Vagina (tissue), 2 donors: ENCODE data around the gene LAIR2. TPM values are rescaled to one million over a fixed set of nuclear protein-coding genes. Genes with fewer than 3 reads are reported as not detected.

Experiments
- DNase-seq, 2 donors: peaks; one replicate each; pipeline ENCODE4 v3.0.0-alpha.2; 2017; ENCODE audit errors: extremely low spot score in 2 of 2
- H3K27ac ChIP-seq: fragments of 200-600 bp; sonication (generic); one replicate; pipeline ENCODE4 v1.5.1; 2019
- H3K27me3 ChIP-seq: fragments of 200-600 bp; sonication (generic); one replicate; pipeline ENCODE4 v1.5.1; 2019
- H3K36me3 ChIP-seq, 2 donors: fragments of 200-600 bp; sonication (generic); one replicate each; pipeline ENCODE4 v1.5.1; 2017 to 2019
- H3K4me1 ChIP-seq: fragments of 200-600 bp; sonication (generic); one replicate; pipeline ENCODE4 v1.5.1; 2019
- H3K4me3 ChIP-seq, 2 donors: fragments of 200-600 bp; sonication (generic); 1 replicate in 1 of 2; 2 replicates in 1 of 2; pipeline ENCODE4 v1.5.1; 2016 to 2019
- H3K9me3 ChIP-seq: fragments of 200-600 bp; sonication (generic); one replicate; pipeline ENCODE4 v1.5.1; 2019
- POLR2A ChIP-seq, 2 donors: fragments of 450-650 bp; IDR thresholded peaks; one replicate each; pipeline ENCODE4 v1.6.1; 2017; ENCODE audit warnings: antibody characterized with exemption in 2 of 2, mild to moderate bottlenecking in 2 of 2, moderate library complexity in 2 of 2
- POLR2AphosphoS5 ChIP-seq, 2 donors: sonication (generic); formaldehyde crosslinking; IDR thresholded peaks; one replicate each; pipeline ENCODE4 v1.9.0; 2017; ENCODE audit warnings: antibody characterized with exemption in 2 of 2, mild to moderate bottlenecking in 2 of 2, low read depth in 1 of 2; ENCODE audit not compliant: insufficient read depth in 1 of 2
- intact Hi-C: fragments of 100-400 bp; cut with DNase I; formaldehyde crosslinking; loops from one replicate; pipeline ENCODE4 v1.15.1; 2023
- total RNA-seq: library from RNA; depleted of rRNA; stranded (reverse); fragments of >200 nt; gene quantifications from one replicate; pipeline ENCODE4 v1.2.3, GENCODE V29; 2016
- TF ChIP-seq, protein P1 (sequence below), 3 experiments: fragments of 450-650 bp in 2 of 3; fragments of 200-600 bp in 1 of 3; sonication (generic) in 1 of 3; IDR thresholded peaks; one replicate each; pipeline ENCODE4 v1.5.1; 2017 to 2019; ENCODE audit warnings: antibody characterized with exemption in 3 of 3, mild to moderate bottlenecking in 2 of 3, moderate library complexity in 2 of 3

The LAIR2 gene
- total RNA-seq = not detected

- TF ChIP-seq POLR2A (IDR thresholded peaks at IDR 0.05) (no peak), POLR2AphosphoS5 (IDR thresholded peaks at IDR 0.05; ENCODE audit: insufficient read depth in 1 of 2, low read depth in 1 of 2) (no peak)
- TF ChIP-seq, protein P1, sequence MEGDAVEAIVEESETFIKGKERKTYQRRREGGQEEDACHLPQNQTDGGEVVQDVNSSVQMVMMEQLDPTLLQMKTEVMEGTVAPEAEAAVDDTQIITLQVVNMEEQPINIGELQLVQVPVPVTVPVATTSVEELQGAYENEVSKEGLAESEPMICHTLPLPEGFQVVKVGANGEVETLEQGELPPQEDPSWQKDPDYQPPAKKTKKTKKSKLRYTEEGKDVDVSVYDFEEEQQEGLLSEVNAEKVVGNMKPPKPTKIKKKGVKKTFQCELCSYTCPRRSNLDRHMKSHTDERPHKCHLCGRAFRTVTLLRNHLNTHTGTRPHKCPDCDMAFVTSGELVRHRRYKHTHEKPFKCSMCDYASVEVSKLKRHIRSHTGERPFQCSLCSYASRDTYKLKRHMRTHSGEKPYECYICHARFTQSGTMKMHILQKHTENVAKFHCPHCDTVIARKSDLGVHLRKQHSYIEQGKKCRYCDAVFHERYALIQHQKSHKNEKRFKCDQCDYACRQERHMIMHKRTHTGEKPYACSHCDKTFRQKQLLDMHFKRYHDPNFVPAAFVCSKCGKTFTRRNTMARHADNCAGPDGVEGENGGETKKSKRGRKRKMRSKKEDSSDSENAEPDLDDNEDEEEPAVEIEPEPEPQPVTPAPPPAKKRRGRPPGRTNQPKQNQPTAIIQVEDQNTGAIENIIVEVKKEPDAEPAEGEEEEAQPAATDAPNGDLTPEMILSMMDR (IDR thresholded peaks at IDR 0.05) = no peak
- intact Hi-C loops = no loop called here
- Histone ChIP-seq H3K4me3 (no peak within 1 kb of the TSS), H3K9me3 (no peaks in the 10 kb centered on the region), H3K4me1 (no peaks in the 10 kb centered on the region), H3K27ac (no peak within 1 kb of the TSS), H3K27me3 (no peaks in the 10 kb centered on the region), H3K36me3 (no peaks in the 10 kb centered on the region)
- DNase-seq = no peak
Measured at GRCh38 chr19:54502518-54503048, at the start of gene LAIR2. TSS of gene LAIR2 (plus strand) at chr19:54502831. CDS start at chr19:54502919, 88 bp downstream.

GRCh38 chr19:54453921-54454780 lies 48.5 kb upstream of the LAIR2 start:
- TF ChIP-seq POLR2AphosphoS5 (IDR thresholded peaks at IDR 0.05; ENCODE audit: insufficient read depth in 1 of 2, low read depth in 1 of 2) = no peak
- TF ChIP-seq, protein P1 (IDR thresholded peaks at IDR 0.05) = no peak
- no peak for TF ChIP-seq POLR2A (IDR thresholded peaks at IDR 0.05)
- Histone ChIP-seq H3K4me3 (no peak overlapping the region), H3K9me3 (no peaks in the 10 kb centered on the region), H3K27ac (no peak overlapping the region), H3K36me3 (peaks cover 4 to 81% of the 10 kb centered on the region in 2 donors), H3K4me1 (peaks cover 31% of the 10 kb centered on the region), H3K27me3 (no peaks in the 10 kb centered on the region)
- no peak for DNase-seq
- intact Hi-C loops = no loop called here

GRCh38 chr19:54454781-54455675 lies 47.6 kb upstream of the LAIR2 start:
- TF ChIP-seq, protein P1 (IDR thresholded peaks at IDR 0.05) = no peak
- no peak for TF ChIP-seq POLR2AphosphoS5 (IDR thresholded peaks at IDR 0.05; ENCODE audit: insufficient read depth in 1 of 2, low read depth in 1 of 2)
- no peak for TF ChIP-seq POLR2A (IDR thresholded peaks at IDR 0.05)
- peaks cover 28% of the 10 kb centered on the region for H3K4me1 ChIP-seq

GRCh38 chr19:54455786-54456422 lies 46.7 kb upstream of the LAIR2 start:
- H3K9me3 ChIP-seq = no peaks in the 10 kb centered on the region
- H3K27me3 ChIP-seq = no peaks in the 10 kb centered on the region
- intact Hi-C loops = no loop called here
- H3K4me3 ChIP-seq = no peak overlapping the region
- DNase-seq = peak in 1 of 2 donors; percentile 62
- TF ChIP-seq POLR2A (IDR thresholded peaks at IDR 0.05) (no peak), POLR2AphosphoS5 (IDR thresholded peaks at IDR 0.05; ENCODE audit: insufficient read depth in 1 of 2, low read depth in 1 of 2) (no peak)
- TF ChIP-seq, protein P1 (IDR thresholded peaks at IDR 0.05) = no peak
- no peak overlapping the region for H3K27ac ChIP-seq
- peaks cover 19% of the 10 kb centered on the region for H3K4me1 ChIP-seq
- H3K36me3 ChIP-seq = peaks cover 4 to 97% of the 10 kb centered on the region in 2 donors

More at GRCh38 chr19:54454781-54455675, 47.6 kb upstream of the LAIR2 start:
- H3K4me3 ChIP-seq = no peak overlapping the region
- H3K27ac ChIP-seq = no peak overlapping the region
- H3K36me3 ChIP-seq = peaks cover 4 to 89% of the 10 kb centered on the region in 2 donors
- no peaks in the 10 kb centered on the region for H3K27me3 ChIP-seq
- intact Hi-C loops = no loop called here
- H3K9me3 ChIP-seq = no peaks in the 10 kb centered on the region
- DNase-seq = no peak
